Endothelial cell (in vitro differentiated cells): ENCODE results near the gene ELF4. TPM values are rescaled to one million over a fixed set of nuclear protein-coding genes. Genes with fewer than 3 reads are reported as not detected.

ENCODE experiments used
- DNase-seq: peaks from one replicate; pipeline ENCODE4 v3.0.0; 2021; ENCODE audit warnings: low spot score
- H3K27ac Mint-ChIP-seq: one replicate; pipeline ENCODE4 v1.8.0; 2021; ENCODE audit warnings: mixed read lengths, inconsistent platforms; ENCODE audit not compliant: unreplicated experiment
- H3K27me3 Mint-ChIP-seq: one replicate; pipeline ENCODE4 v1.8.0; 2021; ENCODE audit warnings: mild to moderate bottlenecking, moderate library complexity, mixed read lengths, inconsistent platforms; ENCODE audit not compliant: unreplicated experiment
- H3K36me3 Mint-ChIP-seq: one replicate; pipeline ENCODE4 v1.8.0; 2021; ENCODE audit warnings: mild to moderate bottlenecking, low read depth, mixed read lengths, inconsistent platforms; ENCODE audit not compliant: unreplicated experiment
- H3K4me1 Mint-ChIP-seq: one replicate; pipeline ENCODE4 v1.8.0; 2021; ENCODE audit warnings: mild to moderate bottlenecking, mixed read lengths, inconsistent platforms; ENCODE audit not compliant: unreplicated experiment
- H3K4me3 Mint-ChIP-seq: one replicate; pipeline ENCODE4 v1.8.0; 2021; ENCODE audit warnings: mild to moderate bottlenecking, mixed read lengths, inconsistent platforms; ENCODE audit not compliant: unreplicated experiment
- H3K9me3 Mint-ChIP-seq: one replicate; pipeline ENCODE4 v1.8.0; 2021; ENCODE audit warnings: mixed read lengths, inconsistent platforms; ENCODE audit not compliant: unreplicated experiment
- CTCF ChIP-seq: fragments of 200-600 bp; sonication (generic); IDR thresholded peaks from one replicate; pipeline ENCODE4 v1.5.0; 2021; ENCODE audit warnings: antibody characterized with exemption; ENCODE audit not compliant: unreplicated experiment
- total RNA-seq: library from RNA; stranded (reverse); fragmentation: NEBNext Ultra II Directional; extraction: Animal tissue kit (Norgen Biotek cat#: 25700); gene quantifications from one replicate; pipeline ENCODE4 v1.2.1, GENCODE V29; 2021; ENCODE audit not compliant: unreplicated experiment

ELF4 gene
- total RNA-seq, 1 donor from 2014 or later = 23.6 TPM

- H3K4me3 Mint-ChIP-seq = no peak overlapping the region
Measured at GRCh38 chrX:130066975-130067615, 43.2 kb downstream of the ELF4 start.

GRCh38 chrX:130060122-130061069 is 49.9 kb downstream of the ELF4 start:
- peak overlapping the region; percentile 71 for H3K4me3 Mint-ChIP-seq
- DNase-seq = peak; percentile 87
- peaks cover 10% of the 10 kb centered on the region for H3K4me1 Mint-ChIP-seq
- H3K27ac Mint-ChIP-seq = no peak overlapping the region
- no peaks in the 10 kb centered on the region for H3K9me3 Mint-ChIP-seq
- TF ChIP-seq CTCF = peak; percentile 93
- H3K36me3 Mint-ChIP-seq = peaks cover 12% of the 10 kb centered on the region
- H3K27me3 Mint-ChIP-seq = peaks cover 10% of the 10 kb centered on the region

More at GRCh38 chrX:130066975-130067615, 43.2 kb downstream of the ELF4 start:
- Mint-ChIP-seq H3K36me3 (peaks cover 18% of the 10 kb centered on the region), H3K9me3 (no peaks in the 10 kb centered on the region), H3K4me1 (no peaks in the 10 kb centered on the region), H3K27ac (no peak overlapping the region), H3K27me3 (peaks cover 8% of the 10 kb centered on the region)
- TF ChIP-seq CTCF = no peak
- no peak for DNase-seq

- Mint-ChIP-seq H3K27me3 (peaks cover 6% of the 10 kb centered on the region), H3K27ac (no peak overlapping the region), H3K36me3 (peaks cover 10% of the 10 kb centered on the region), H3K9me3 (no peaks in the 10 kb centered on the region), H3K4me1 (peaks cover 10% of the 10 kb centered on the region), H3K4me3 (no peak overlapping the region)
- no peak for TF ChIP-seq CTCF
- no peak for DNase-seq
Measured at GRCh38 chrX:130058652-130059051, 51.6 kb downstream of the ELF4 start.

GRCh38 chrX:130057209-130057608 is 53.1 kb downstream of the ELF4 start:
- H3K4me1 Mint-ChIP-seq = peaks cover 10% of the 10 kb centered on the region
- H3K27ac Mint-ChIP-seq = no peak overlapping the region
- no peaks in the 10 kb centered on the region for H3K9me3 Mint-ChIP-seq
- TF ChIP-seq CTCF = no peak
- H3K27me3 Mint-ChIP-seq = peaks cover 6% of the 10 kb centered on the region
- DNase-seq = peak; percentile 7
- H3K4me3 Mint-ChIP-seq = no peak overlapping the region
- H3K36me3 Mint-ChIP-seq = peaks cover 10% of the 10 kb centered on the region
